Measurements from ENCODE around the gene LGR4.

DNA sequence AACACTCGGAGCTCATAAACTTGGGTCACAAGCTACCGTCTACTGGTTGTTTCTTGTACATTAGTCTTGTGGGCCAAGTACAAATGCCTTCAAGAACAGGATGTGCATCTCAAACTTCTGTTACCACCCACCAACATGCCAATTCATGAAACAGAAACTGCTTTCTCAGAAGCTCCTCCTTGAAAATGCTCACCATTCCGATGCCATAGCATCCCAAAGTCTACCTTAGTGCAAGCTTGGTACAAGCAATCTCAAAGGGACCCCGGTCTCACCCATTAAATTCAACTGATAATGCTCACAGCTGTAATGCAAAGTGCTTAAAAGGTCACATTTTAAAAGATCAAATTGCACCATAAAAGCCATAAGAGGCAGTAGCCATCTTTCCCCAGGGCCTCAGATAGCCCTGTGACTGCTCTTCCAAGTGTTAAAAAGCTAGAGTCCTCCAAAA lies 77.8 kb downstream of the LGR4 start:
- TF ChIP-seq, protein P1, sequence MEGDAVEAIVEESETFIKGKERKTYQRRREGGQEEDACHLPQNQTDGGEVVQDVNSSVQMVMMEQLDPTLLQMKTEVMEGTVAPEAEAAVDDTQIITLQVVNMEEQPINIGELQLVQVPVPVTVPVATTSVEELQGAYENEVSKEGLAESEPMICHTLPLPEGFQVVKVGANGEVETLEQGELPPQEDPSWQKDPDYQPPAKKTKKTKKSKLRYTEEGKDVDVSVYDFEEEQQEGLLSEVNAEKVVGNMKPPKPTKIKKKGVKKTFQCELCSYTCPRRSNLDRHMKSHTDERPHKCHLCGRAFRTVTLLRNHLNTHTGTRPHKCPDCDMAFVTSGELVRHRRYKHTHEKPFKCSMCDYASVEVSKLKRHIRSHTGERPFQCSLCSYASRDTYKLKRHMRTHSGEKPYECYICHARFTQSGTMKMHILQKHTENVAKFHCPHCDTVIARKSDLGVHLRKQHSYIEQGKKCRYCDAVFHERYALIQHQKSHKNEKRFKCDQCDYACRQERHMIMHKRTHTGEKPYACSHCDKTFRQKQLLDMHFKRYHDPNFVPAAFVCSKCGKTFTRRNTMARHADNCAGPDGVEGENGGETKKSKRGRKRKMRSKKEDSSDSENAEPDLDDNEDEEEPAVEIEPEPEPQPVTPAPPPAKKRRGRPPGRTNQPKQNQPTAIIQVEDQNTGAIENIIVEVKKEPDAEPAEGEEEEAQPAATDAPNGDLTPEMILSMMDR (IDR thresholded peaks at IDR 0.05) = no peak
- no peak for TF ChIP-seq POLR2A (IDR thresholded peaks at IDR 0.05)

Data from Peyer's patch (tissue), 4 donors.